GM12875 (cell line): ENCODE data around the gene OSBPL5.

Experiments used
- H3K4me3 ChIP-seq: one replicate; pipeline ENCODE4 v1.5.1; 2011; ENCODE audit warnings: low read depth, low read length, control low read depth
- TF ChIP-seq, protein P1 (sequence below): IDR thresholded peaks from 2 replicates; pipeline ENCODE4 v1.5.1; 2011; ENCODE audit warnings: low read depth, mild to moderate bottlenecking, control low read depth, inconsistent platforms, low read length, moderate library complexity, borderline replicate concordance; ENCODE audit not compliant: insufficient read depth

OSBPL5 gene

GRCh38 chr11:3091081-3091845, 73.8 kb downstream of the OSBPL5 start:
- TF ChIP-seq, protein P1, sequence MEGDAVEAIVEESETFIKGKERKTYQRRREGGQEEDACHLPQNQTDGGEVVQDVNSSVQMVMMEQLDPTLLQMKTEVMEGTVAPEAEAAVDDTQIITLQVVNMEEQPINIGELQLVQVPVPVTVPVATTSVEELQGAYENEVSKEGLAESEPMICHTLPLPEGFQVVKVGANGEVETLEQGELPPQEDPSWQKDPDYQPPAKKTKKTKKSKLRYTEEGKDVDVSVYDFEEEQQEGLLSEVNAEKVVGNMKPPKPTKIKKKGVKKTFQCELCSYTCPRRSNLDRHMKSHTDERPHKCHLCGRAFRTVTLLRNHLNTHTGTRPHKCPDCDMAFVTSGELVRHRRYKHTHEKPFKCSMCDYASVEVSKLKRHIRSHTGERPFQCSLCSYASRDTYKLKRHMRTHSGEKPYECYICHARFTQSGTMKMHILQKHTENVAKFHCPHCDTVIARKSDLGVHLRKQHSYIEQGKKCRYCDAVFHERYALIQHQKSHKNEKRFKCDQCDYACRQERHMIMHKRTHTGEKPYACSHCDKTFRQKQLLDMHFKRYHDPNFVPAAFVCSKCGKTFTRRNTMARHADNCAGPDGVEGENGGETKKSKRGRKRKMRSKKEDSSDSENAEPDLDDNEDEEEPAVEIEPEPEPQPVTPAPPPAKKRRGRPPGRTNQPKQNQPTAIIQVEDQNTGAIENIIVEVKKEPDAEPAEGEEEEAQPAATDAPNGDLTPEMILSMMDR: no peak
- no peak overlapping the region for H3K4me3 ChIP-seq

- TF ChIP-seq, protein P1: no peak
- no peak overlapping the region for H3K4me3 ChIP-seq
Observed at GRCh38 chr11:3090096-3090901, 74.8 kb downstream of the OSBPL5 start.

GRCh38 chr11:3089236-3090061, 75.7 kb downstream of the OSBPL5 start:
- TF ChIP-seq, protein P1: no peak
- H3K4me3 ChIP-seq: no peak overlapping the region

DNA sequence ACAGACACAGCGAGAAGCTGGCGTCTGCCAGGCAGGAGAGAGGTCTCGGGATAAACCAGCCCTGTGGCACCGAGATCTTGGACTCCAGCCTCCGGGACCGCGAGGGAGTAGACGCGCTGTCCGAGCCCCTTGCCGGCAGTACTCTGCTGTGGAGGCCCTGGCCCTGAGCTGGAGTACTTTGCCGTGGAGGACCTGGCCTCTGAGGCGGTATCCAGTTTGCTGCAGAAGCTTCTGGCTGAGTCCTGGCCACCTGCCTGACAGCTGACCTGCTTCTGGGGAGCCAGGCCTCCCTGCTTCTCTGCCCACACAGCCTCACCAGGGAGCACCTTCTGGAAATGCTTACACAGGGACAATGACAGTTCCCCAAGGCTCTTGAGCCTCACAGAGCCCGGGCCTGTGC, 76.3 kb downstream of the OSBPL5 start:
- no peak overlapping the region for H3K4me3 ChIP-seq
- TF ChIP-seq, protein P1: no peak

DNA sequence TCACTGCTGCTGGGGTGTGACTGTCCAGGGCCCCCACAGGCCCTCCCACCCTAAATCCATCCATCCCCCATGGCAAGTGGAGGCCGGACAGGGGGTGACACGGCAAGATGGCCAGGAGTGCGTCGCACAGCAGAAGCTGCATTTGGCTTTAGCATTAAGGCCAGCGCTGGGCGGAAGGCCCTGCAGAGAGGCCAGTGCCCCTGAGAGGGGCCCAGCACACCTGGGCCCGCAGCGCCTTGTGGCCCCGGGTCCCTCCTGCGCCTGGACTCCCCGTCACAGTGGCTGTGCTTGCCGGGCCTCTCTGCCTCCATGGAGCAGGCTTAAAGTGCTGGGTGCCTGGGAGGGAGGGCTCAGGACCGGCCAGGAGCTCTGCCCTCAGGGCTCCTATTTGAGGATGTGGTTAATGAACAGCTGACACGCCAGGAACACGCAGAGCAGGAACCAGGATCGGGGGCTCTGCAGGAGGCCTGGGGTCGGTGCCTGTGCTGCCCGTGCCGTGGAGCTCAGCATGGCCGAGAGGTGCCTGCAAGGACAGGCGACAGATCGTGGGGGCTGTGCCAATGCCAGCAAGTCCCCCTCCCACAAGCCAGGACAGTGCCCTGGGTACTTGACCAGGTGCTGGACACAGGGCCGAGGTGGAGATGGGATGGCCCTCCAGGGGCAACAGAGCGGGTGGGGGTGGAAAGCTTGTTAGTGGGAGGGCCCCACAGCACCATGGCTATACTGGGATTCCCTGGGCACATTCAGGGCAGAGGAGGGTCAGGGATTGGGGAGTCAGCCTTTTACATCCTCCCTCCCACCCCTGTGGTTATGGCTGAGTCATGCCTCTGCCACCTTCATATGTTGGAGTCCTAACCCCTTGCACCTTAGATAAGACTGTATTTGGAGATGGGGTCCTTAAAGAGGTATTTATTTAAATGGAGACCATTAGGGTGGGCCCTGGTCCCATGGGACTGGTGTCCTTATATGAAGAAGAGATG, 77.0 kb downstream of the OSBPL5 start:
- TF ChIP-seq, protein P1: no peak
- H3K4me3 ChIP-seq: no peak overlapping the region

DNA sequence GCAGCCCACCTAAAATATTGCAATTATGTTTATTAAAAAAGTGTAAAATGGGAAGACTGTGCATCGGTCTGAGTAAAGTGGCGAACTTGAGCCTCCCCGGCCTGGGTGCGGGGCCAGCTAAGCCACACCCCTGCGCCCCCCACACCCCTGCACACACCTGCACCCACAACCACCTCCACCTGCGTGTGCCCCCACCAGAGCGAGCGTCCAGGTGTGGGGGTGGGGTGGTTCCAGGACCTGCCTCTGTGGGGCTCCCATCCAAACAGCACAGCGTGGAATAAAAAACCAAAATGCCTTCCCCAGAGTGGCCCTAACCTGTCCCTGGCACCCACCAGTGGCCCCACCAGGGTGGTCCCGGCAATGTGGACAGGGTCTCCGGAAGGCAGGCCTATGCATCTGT, 77.7 kb downstream of the OSBPL5 start:
- TF ChIP-seq, protein P1: no peak
- H3K4me3 ChIP-seq: no peak overlapping the region
